ENCODE results near the gene RWDD4. TPM values are rescaled to one million over a fixed set of nuclear protein-coding genes. Genes with fewer than 3 reads are reported as not detected.

The RWDD4 gene
- polyA plus RNA-seq, 2 of the 4 experiments (the other 2 are of a cell fraction), result 18.7 to 20.4 TPM

DNA sequence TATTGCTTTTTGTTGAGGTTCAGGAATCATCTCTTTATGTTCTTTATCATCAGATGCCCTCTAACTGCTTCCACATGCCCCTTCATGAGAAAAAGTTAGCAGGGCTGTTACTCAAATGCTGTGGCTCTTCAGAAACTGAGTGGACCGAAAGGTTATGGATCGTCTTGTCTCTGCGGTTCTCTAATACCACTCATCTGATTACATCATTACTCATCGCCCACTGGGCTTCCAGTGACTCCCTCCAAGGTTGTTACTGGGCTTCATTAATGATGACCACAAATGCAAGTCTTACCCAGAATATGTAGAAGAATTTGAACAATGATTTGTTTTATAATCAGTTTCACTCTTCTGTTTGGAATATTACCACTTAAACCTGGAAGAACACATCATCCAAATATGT is 67.7 kb downstream of the RWDD4 start:
- CTCF ChIA-PET, result no interaction called here
- TF ChIP-seq POLR2A (IDR thresholded peaks at IDR 0.05; ENCODE audit: low read length), result no peak
- FAIRE-seq, result no peak
- no peak overlapping the region for H3K27ac ChIP-seq
- H3K4me3 ChIP-seq, result no peak overlapping the region
- H3K4me2 ChIP-seq, result no peak overlapping the region
- no peak for DNase-seq (ENCODE audit: low read depth in 1 of 2, low spot score in 1 of 2)
- POLR2A ChIA-PET, result no interaction called here
- no peak for ATAC-seq
- H3K4me1 ChIP-seq, result no peaks in the 10 kb centered on the region
- WGBS (ENCODE audit: missing lambda C conversion rate), result 71% methylated on average over 4 of the region's 4 CpGs
- H3K9me3 ChIP-seq, result no peaks in the 10 kb centered on the region

Small RNA genes within 50 kb of the gene (small RNA-seq; reads per million reads assigned to genes)
- 0 reads per million in 6 experiments for gene RNU6-1053P
- gene RNU6-335P, result 0 reads per million in 6 experiments
- 0 to 10.7 (median 0) reads per million in 6 experiments for gene RNU6-479P

Other genes starting within 250 kb of the RWDD4 start
- gene CDKN2AIP, start 214.5 kb downstream of the RWDD4 start, polyA plus RNA-seq (2011; rRNA removed), result 10.2 and 12.4 TPM in 2 replicates
- gene CDKN2AIP, start 214.5 kb downstream of the RWDD4 start, polyA plus RNA-seq (2017; fragmentation: RNase III; extraction: RNeasy Plus Mini Kit Qiagen cat#74134 plus additional on column Dnase treatment), result 8.9 to 9.6 TPM (median 9.1 TPM) in 3 replicates
- gene ING2, start 154.1 kb downstream of the RWDD4 start, polyA plus RNA-seq (2011; rRNA removed), result 9.9 and 16.9 TPM in 2 replicates
- gene ING2, start 154.1 kb downstream of the RWDD4 start, polyA plus RNA-seq (2017; fragmentation: RNase III; extraction: RNeasy Plus Mini Kit Qiagen cat#74134 plus additional on column Dnase treatment), result 13.6 to 16.4 TPM (median 14.8 TPM) in 3 replicates
- gene TRAPPC11, start 108 bp upstream of the RWDD4 start, polyA plus RNA-seq (2011; rRNA removed), result 39.8 and 44.0 TPM in 2 replicates
- 10.8 to 12.4 TPM (median 11.4 TPM) in 3 replicates for gene TRAPPC11, start 108 bp upstream of the RWDD4 start, polyA plus RNA-seq (2017; fragmentation: RNase III; extraction: RNeasy Plus Mini Kit Qiagen cat#74134 plus additional on column Dnase treatment)
- 5.2 and 7.0 TPM in 2 replicates for gene STOX2, start 246.1 kb upstream of the RWDD4 start, polyA plus RNA-seq (2011; rRNA removed)
- gene STOX2, start 246.1 kb upstream of the RWDD4 start, polyA plus RNA-seq (2017; fragmentation: RNase III; extraction: RNeasy Plus Mini Kit Qiagen cat#74134 plus additional on column Dnase treatment), result 2.2 to 2.7 TPM (median 2.5 TPM) in 3 replicates